HepG2 (cell line): ENCODE results near the gene SPEM2. TPM values are rescaled to one million over a fixed set of nuclear protein-coding genes. Genes with fewer than 3 reads are reported as not detected.

Source experiments
- ATAC-seq: fragments of 200-7000 bp; cut with Tn5 transposase; 3 replicates; pipeline ENCODE4 v1.9.1; 2020; ENCODE audit warnings: mild to moderate bottlenecking, moderate library complexity
- BruUV-seq: library from RNA; stranded (reverse); fragments of 400-500 nt; replicated peaks from 2 replicates; lab custom pipeline; 2021; lab: Mats Ljungman, UMichigan
- CTCF ChIA-PET: fragments of 300-600 bp; formaldehyde crosslinking; extraction: SDS; loops from one replicate; lab custom pipeline; 2021; ENCODE audit warnings: low total read pairs, inconsistent platforms, low intra/inter-chr PET ratio; lab: Yijun Ruan, JAX
- POLR2A ChIA-PET: fragments of 350-600 bp; sonication (Branson Sonifier 250); formaldehyde crosslinking; loops from one replicate; lab custom pipeline; 2020; ENCODE audit warnings: antibody characterized with exemption, inconsistent platforms; lab: Yijun Ruan, JAX
- DNase-seq: peaks from one replicate; pipeline ENCODE4 v3.0.0-alpha.2; 2015; ENCODE audit warnings: low spot score
- FAIRE-seq: peaks from 3 replicates; lab custom pipeline; 2011; peaks lifted over from hg19 to GRCh38; lab: Jason Lieb, UNC
- H2AFZ ChIP-seq: one replicate; pipeline ENCODE4 v1.6.1; 2011; ENCODE audit warnings: low read length, inconsistent platforms
- H3K27ac ChIP-seq: fragments of 300-600 bp; 3 replicates; pipeline ENCODE4 v1.8.0; 2011; ENCODE audit warnings: mixed run types, mild to moderate bottlenecking, mixed read lengths, low read length, inconsistent platforms; ENCODE audit not compliant: insufficient read depth; ENCODE audit errors: extremely low read length
- H3K27me3 ChIP-seq, 2 experiments: fragments of 200-600 bp in 1 of 2; 2 replicates in 1 of 2; 3 replicates in 1 of 2; pipeline versions ENCODE4 v1.6.0 to v1.8.0; 2011; ENCODE audit warnings: low read length in 2 of 2, mild to moderate bottlenecking in 2 of 2, moderate library complexity in 2 of 2, inconsistent platforms in 1 of 2; ENCODE audit not compliant: insufficient read depth in 2 of 2, control insufficient read depth in 1 of 2
- H3K36me3 ChIP-seq, 2 experiments: fragments of 200-600 bp in 1 of 2; replicated peaks in 1 of 2; 2 replicates in 1 of 2; 3 replicates in 1 of 2; pipeline versions ENCODE4 v1.5.1 to v1.8.0; 2011; ENCODE audit warnings: low read length in 2 of 2, inconsistent platforms in 1 of 2; ENCODE audit not compliant: insufficient read depth in 2 of 2, control insufficient read depth in 1 of 2
- H3K4me1 ChIP-seq: 2 replicates; pipeline ENCODE4 v1.5.1; 2012; ENCODE audit warnings: low read length, inconsistent platforms; ENCODE audit not compliant: insufficient read depth
- H3K4me2 ChIP-seq: 2 replicates; pipeline ENCODE4 v1.6.0; 2011; ENCODE audit warnings: low read depth, low read length, inconsistent platforms
- H3K4me3 ChIP-seq, 3 experiments: fragments of 200-600 bp in 1 of 3; sonication (generic), shearing (Covaris generic) in 1 of 3; replicated peaks in 1 of 3; 2 replicates each; pipeline ENCODE4 v1.5.1; 2011 to 2016; ENCODE audit warnings: low read length in 3 of 3, inconsistent platforms in 2 of 3, low read depth in 2 of 3, mild to moderate bottlenecking in 2 of 3, control low read depth in 1 of 3, mixed read lengths in 1 of 3; ENCODE audit not compliant: insufficient read depth in 1 of 3
- H3K79me2 ChIP-seq: one replicate; pipeline ENCODE4 v1.6.1; 2011; ENCODE audit warnings: low read length, inconsistent platforms; ENCODE audit not compliant: insufficient read depth
- H3K9ac ChIP-seq: 2 replicates; pipeline ENCODE4 v1.6.0; 2011; ENCODE audit warnings: mild to moderate bottlenecking, low read depth, low read length, inconsistent platforms; ENCODE audit not compliant: insufficient read depth
- H3K9me3 ChIP-seq: 2 replicates; pipeline ENCODE4 v1.5.1; 2012; ENCODE audit warnings: mild to moderate bottlenecking, low read length
- H4K20me1 ChIP-seq: 2 replicates; pipeline ENCODE4 v1.6.0; 2011; ENCODE audit warnings: inconsistent platforms, mild to moderate bottlenecking, low read length, moderate library complexity; ENCODE audit not compliant: insufficient read depth
- GABPB1 ChIP-seq: IDR thresholded peaks from 2 replicates; pipeline ENCODE4 v1.6.1; 2016; ENCODE audit warnings: mild to moderate bottlenecking, missing genetic modification reagents, moderate library complexity, missing compliant biosample characterization
- KDM2A ChIP-seq: sonication (generic); formaldehyde crosslinking; IDR thresholded peaks from 2 replicates; pipeline ENCODE4 v1.4.0; 2020; ENCODE audit warnings: low read depth, missing genetic modification reagents, borderline replicate concordance
- PITX1 ChIP-seq: sonication (generic); formaldehyde crosslinking; IDR thresholded peaks from 2 replicates; pipeline ENCODE4 v1.5.1; 2020; ENCODE audit warnings: mild to moderate bottlenecking, missing genetic modification reagents
- POLR2AphosphoS5 ChIP-seq: IDR thresholded peaks from 2 replicates; pipeline ENCODE4 v1.6.1; 2012; ENCODE audit warnings: low read depth, low read length
- RBFOX2 ChIP-seq: fragments of 200-400 bp; formaldehyde crosslinking; IDR thresholded peaks from 2 replicates; pipeline ENCODE4 v1.6.1; 2017; ENCODE audit warnings: low read depth, mild to moderate bottlenecking, low read length
- ZNF614 ChIP-seq: IDR thresholded peaks from 2 replicates; pipeline ENCODE4 v1.6.1; 2018; ENCODE audit warnings: missing biosample characterization, missing genetic modification reagents, inconsistent platforms, borderline replicate concordance
- WGBS: methylation state at CpG from one replicate; pipeline ENCODE4 v1.1.6; 2017; ENCODE audit warnings: low lambda C conversion rate; 5-methylcytosine and 5-hydroxymethylcytosine counted together
- in situ Hi-C: cut with HindIII; loops from 2 replicates; pipeline ENCODE4 v1.10.0; 2017; ENCODE audit warnings: low pct_unique_long_range_greater_than_20kb; ENCODE audit not compliant: extremely low pct_ligation_motif_present
- intact Hi-C: fragments of 100-400 bp; cut with micrococcal nuclease; formaldehyde crosslinking; loops from one replicate; pipeline ENCODE4 v1.10.0; 2022; ENCODE audit not compliant: unreplicated experiment
- polyA plus RNA-seq, 8 experiments: library from polyadenylated mRNA; depleted of rRNA in 3 of 8; stranded (reverse) in 7 of 8; unstranded in 1 of 8; fragments of >200 nt; fragmentation: Illumina TruSeq in 4 of 8; extraction: Trizol in 4 of 8; gene quantifications; 2 replicates each; pipeline versions ENCODE4 v1.2.1 to v1.2.3, GENCODE V29; 2011 to 2016; ENCODE audit warnings: low read depth in 4 of 8, missing spikeins in 1 of 8, mixed read lengths in 1 of 8; ENCODE audit not compliant: insufficient read depth in 1 of 8
- total RNA-seq, 5 experiments: library from RNA; depleted of rRNA; stranded (reverse); fragments of >200 nt; fragmentation: Illumina TruSeq; extraction: Trizol; gene quantifications; 2 replicates each; pipeline ENCODE4 v1.2.3, GENCODE V29; 2016; ENCODE audit warnings: low read depth in 1 of 5
- TF ChIP-seq, protein P1 (sequence below): sonication (generic); formaldehyde crosslinking; IDR thresholded peaks from 2 replicates; pipeline ENCODE4 v1.4.0; 2020; ENCODE audit warnings: missing genetic modification reagents, borderline replicate concordance
- TF ChIP-seq, protein P2 (sequence below): sonication (generic); formaldehyde crosslinking; IDR thresholded peaks from 2 replicates; pipeline ENCODE4 v1.4.0; 2020; ENCODE audit warnings: mild to moderate bottlenecking, missing genetic modification reagents
- TF ChIP-seq, protein P3 (sequence below): sonication (generic); formaldehyde crosslinking; IDR thresholded peaks from 2 replicates; pipeline ENCODE4 v1.5.1; 2020; ENCODE audit warnings: missing genetic modification reagents, mild to moderate bottlenecking, borderline replicate concordance
- TF ChIP-seq, protein P4 (sequence below): sonication (generic); formaldehyde crosslinking; IDR thresholded peaks from 2 replicates; pipeline ENCODE4 v1.5.1; 2020; ENCODE audit warnings: mild to moderate bottlenecking, missing genetic modification reagents, moderate library complexity

The SPEM2 gene
- total and polyA plus RNA-seq, 2 of the 13 experiments (the other 11 are each of a cell fraction or from before 2014, with no cell fraction given) = not detected

DNA sequence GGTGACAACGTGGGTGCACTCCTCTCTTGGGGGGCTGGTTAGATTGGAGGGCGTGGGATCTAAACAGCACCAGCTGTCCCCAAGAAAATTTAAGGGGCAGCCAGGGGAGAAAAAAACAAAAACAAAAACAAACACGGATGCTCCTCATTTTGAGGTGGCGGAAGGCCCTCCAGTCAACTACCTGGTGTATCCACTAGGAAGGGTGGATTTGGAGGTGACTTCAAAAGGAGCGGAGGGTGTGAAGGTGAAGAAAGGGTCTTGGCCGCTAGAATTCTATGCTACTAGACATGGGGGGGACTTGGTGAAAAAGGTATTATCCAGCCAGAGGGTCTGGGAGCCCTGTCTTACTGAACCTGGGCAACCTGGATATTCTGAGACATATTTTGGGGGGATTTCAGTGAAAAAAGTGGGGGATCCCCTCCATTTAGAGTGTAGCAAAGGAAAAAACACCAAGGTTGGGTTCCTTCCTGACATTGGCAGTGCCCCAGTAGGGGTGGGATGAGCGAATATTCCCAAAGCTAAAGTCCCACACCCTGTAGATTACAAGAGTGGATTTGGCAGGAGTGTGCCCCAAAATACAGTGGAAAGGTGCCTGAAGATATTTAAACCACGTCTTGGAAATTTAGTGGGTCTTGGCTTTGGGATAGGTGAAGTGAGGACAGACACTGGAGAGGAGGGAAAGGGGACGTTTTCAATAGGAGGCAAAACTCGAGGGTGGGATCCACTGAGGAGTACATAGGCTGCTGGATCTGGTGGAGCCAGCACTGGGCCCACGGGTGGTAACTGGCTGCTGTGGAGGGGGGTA is 13.4 kb downstream of the SPEM2 start (continued):
- TF ChIP-seq, protein P1, sequence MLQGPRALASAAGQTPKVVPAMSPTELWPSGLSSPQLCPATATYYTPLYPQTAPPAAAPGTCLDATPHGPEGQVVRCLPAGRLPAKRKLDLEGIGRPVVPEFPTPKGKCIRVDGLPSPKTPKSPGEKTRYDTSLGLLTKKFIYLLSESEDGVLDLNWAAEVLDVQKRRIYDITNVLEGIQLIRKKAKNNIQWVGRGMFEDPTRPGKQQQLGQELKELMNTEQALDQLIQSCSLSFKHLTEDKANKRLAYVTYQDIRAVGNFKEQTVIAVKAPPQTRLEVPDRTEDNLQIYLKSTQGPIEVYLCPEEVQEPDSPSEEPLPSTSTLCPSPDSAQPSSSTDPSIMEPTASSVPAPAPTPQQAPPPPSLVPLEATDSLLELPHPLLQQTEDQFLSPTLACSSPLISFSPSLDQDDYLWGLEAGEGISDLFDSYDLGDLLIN = no peak
- TF ChIP-seq, all 625 proteins: peak for 0

DNA sequence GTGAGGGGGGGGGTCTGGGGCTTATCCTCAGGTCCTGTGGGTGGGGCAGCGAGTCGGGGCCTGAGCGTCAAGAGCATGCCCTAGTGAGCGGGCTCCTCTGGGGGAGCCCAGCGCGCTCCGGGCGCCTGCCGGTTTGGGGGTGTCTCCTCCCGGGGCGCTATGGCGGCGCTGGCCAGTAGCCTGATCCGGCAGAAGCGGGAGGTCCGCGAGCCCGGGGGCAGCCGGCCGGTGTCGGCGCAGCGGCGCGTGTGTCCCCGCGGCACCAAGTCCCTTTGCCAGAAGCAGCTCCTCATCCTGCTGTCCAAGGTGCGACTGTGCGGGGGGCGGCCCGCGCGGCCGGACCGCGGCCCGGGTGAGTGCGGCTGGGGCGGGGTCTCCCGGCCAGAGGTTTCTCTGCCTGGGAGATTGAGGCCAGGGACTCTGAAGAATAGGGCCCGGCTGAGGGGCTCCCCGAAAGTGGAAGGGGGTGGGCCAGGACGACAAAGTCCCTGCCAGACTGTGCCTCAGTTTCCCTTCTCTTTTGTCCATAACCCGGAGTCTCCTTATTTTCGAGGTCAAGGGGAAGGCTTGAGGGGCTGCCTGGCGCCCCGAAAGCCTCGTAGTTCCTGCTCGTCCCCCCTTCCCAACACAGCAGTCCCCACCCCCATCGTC is 14.2 kb downstream of the SPEM2 start, which contains the start of gene FGF11:
Gene FGF11, plus strand, starts transcription at position 51 of the 651 bp plus-strand sequence. Its CDS starts 109 bp downstream, at position 160.
- Histone ChIP-seq H3K79me2 (no peaks in the 10 kb centered on the region), H3K27me3 (peaks cover 6 to 27% of the 10 kb centered on the region in 2 experiments; a peak in 4 of 5 replicates), H3K4me1 (peaks cover 60% of the 10 kb centered on the region), H4K20me1 (no peaks in the 10 kb centered on the region), H2AFZ (no peak within 1 kb of the TSS), H3K4me2 (peak within 1 kb of the TSS; percentile 94), H3K9ac (peak within 1 kb of the TSS; percentile 68), H3K4me3 (peak within 1 kb of the TSS; percentile 60 to 80 (median 73)), H3K36me3 (no peaks in the 10 kb centered on the region), H3K9me3 (no peaks in the 10 kb centered on the region), H3K27ac (peak within 1 kb of the TSS; percentile 36)
- FAIRE-seq (no peak), DNase-seq (no peak), ATAC-seq (peak; percentile 8; the same call in 2 of the 3 replicates)
- ChIA-PET POLR2A (interaction anchor here (1.2 to 2.8 kb wide), 3 partner anchors 36 to 110 kb away, joined by 3 to 21 read pairs (median 7); partner anchors contain the start of genes NEURL4 and TMEM256), CTCF (no interaction called here)
- in situ Hi-C loops = loop anchor here (5.0 kb wide), 2 partner anchors 38 to 82 kb away; partner anchors contain the start of genes TMEM95 and ZBTB4
- intact Hi-C loops = no loop called here
- 0% methylated on average over 8 of the region's 50 CpGs for WGBS
- BruUV-seq = no TSS peak
- TF ChIP-seq, protein P2, sequence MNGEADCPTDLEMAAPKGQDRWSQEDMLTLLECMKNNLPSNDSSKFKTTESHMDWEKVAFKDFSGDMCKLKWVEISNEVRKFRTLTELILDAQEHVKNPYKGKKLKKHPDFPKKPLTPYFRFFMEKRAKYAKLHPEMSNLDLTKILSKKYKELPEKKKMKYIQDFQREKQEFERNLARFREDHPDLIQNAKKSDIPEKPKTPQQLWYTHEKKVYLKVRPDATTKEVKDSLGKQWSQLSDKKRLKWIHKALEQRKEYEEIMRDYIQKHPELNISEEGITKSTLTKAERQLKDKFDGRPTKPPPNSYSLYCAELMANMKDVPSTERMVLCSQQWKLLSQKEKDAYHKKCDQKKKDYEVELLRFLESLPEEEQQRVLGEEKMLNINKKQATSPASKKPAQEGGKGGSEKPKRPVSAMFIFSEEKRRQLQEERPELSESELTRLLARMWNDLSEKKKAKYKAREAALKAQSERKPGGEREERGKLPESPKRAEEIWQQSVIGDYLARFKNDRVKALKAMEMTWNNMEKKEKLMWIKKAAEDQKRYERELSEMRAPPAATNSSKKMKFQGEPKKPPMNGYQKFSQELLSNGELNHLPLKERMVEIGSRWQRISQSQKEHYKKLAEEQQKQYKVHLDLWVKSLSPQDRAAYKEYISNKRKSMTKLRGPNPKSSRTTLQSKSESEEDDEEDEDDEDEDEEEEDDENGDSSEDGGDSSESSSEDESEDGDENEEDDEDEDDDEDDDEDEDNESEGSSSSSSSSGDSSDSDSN (CRISPR knock-in tag) = peak; percentile 44; the same call in 1 of the 2 replicates
- TF ChIP-seq PITX1 (0 out of 2 replicates have a peak, but pooled peaks have one; percentile 17), RBFOX2 (peak; percentile 72), POLR2AphosphoS5 (peak; percentile 41; the same call in 1 of the 2 replicates), KDM2A (CRISPR knock-in tag) (peak; percentile 48; the same call in 1 of the 2 replicates), ZNF614 (no peak), GABPB1 (CRISPR knock-in tag) (peak; percentile 31; the same call in 1 of the 2 replicates)
- TF ChIP-seq, protein P3, sequence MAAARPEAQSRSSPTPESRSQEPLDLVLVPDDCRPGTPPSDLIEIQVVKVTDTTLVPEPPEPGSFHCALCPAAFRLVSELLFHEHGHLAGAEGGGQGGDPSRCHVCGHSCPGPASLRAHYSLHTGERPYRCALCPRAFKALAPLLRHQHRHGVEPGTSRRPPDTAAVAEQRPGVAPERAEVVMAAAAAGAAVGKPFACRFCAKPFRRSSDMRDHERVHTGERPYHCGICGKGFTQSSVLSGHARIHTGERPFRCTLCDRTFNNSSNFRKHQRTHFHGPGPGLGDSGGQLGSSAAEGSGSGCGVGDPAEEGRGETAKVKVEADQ (CRISPR knock-in tag) = peak; percentile 49; the same call in 1 of the 2 replicates
- TF ChIP-seq, protein P4, sequence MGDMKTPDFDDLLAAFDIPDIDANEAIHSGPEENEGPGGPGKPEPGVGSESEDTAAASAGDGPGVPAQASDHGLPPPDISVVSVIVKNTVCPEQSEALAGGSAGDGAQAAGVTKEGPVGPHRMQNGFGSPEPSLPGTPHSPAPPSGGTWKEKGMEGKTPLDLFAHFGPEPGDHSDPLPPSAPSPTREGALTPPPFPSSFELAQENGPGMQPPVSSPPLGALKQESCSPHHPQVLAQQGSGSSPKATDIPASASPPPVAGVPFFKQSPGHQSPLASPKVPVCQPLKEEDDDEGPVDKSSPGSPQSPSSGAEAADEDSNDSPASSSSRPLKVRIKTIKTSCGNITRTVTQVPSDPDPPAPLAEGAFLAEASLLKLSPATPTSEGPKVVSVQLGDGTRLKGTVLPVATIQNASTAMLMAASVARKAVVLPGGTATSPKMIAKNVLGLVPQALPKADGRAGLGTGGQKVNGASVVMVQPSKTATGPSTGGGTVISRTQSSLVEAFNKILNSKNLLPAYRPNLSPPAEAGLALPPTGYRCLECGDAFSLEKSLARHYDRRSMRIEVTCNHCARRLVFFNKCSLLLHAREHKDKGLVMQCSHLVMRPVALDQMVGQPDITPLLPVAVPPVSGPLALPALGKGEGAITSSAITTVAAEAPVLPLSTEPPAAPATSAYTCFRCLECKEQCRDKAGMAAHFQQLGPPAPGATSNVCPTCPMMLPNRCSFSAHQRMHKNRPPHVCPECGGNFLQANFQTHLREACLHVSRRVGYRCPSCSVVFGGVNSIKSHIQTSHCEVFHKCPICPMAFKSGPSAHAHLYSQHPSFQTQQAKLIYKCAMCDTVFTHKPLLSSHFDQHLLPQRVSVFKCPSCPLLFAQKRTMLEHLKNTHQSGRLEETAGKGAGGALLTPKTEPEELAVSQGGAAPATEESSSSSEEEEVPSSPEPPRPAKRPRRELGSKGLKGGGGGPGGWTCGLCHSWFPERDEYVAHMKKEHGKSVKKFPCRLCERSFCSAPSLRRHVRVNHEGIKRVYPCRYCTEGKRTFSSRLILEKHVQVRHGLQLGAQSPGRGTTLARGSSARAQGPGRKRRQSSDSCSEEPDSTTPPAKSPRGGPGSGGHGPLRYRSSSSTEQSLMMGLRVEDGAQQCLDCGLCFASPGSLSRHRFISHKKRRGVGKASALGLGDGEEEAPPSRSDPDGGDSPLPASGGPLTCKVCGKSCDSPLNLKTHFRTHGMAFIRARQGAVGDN (CRISPR knock-in tag) = peak; percentile 59
